NOMO-1 treated with dmso at 0.1 percent for 144 hours (cell line): ENCODE results near the gene PAQR6.

Experiments used
- DNase-seq: peaks from one replicate; lab custom pipeline; 2025; ENCODE audit not compliant: unreplicated experiment; lab: John Stamatoyannopoulos, UW

Gene PAQR6

DNA sequence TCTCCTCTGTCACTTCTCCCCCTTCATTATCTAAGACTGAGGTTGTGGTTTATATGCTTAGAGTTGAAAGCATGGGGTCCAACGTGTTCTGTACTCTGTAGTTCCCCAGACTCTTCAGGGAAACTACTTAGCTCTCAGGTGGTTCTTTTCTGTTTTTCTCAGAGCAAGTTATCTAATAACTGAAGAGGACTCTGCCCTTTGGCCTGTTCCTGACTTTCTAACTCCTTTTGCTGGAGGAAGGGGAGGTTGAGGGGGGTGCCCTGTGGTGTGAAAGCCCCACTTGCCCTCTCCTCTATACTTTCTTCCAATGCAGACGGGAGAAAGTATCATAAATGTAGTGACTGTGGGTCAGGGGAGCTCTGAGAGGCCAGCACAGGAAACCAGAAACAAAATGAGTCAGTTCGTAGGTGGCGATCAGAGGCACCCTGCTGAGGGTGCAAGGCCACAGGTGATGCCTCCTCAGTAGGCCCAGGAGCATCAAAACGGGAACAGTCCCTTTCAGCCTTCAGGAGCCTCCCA is 49.0 kb downstream of the PAQR6 start:
- no peak for DNase-seq

GRCh38 chr1:156196445-156196844 is 51.4 kb downstream of the PAQR6 start:
- no peak for DNase-seq

GRCh38 chr1:156195853-156196252 is 52.0 kb downstream of the PAQR6 start:
- no peak for DNase-seq

DNA sequence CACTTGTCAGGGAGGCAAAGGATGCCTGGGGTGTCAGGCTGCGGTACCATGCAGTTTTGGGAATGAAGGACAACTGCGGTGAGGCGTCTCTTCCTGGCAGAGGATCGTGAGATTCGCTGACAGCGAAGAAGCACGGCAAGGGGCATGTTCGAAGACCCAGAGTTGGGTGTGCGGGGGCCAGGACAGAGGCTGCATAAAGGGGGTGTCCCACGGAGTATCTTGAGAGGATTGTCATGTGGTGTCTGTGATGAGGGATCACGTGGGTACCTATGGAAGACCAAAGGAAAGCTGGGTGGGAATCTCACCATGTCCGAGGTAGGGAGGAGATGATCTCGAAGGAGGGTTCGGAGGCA is 53.6 kb downstream of the PAQR6 start:
- DNase-seq, result no peak

- DNase-seq, result peak; percentile 99
These were observed 54.2 kb downstream of the PAQR6 start, which contains the start of gene SLC25A44 for GRCh38 chr1:156193488-156194299. Gene SLC25A44 (plus strand): TSS chr1:156194104. CDS start chr1:156199848, 5,744 bp downstream.
